Subcutaneous abdominal adipose tissue (tissue), 5 donors: ENCODE measurements around the gene KDM2B.

Source experiments
- H3K27ac ChIP-seq: one replicate; pipeline ENCODE4 v1.7.0; 2013; ENCODE audit warnings: low read depth, mild to moderate bottlenecking, inconsistent platforms, low read length, moderate library complexity
- H3K27me3 ChIP-seq, 5 donors: one replicate each; pipeline ENCODE4 v1.7.0; 2013; ENCODE audit warnings: low read length in 5 of 5, inconsistent platforms in 1 of 5; ENCODE audit not compliant: control insufficient read depth in 5 of 5, insufficient read depth in 4 of 5
- H3K36me3 ChIP-seq, 5 donors: one replicate each; pipeline ENCODE4 v1.7.0; 2013; ENCODE audit warnings: low read length in 5 of 5; ENCODE audit not compliant: control insufficient read depth in 5 of 5, insufficient read depth in 5 of 5
- H3K4me1 ChIP-seq, 5 donors: one replicate each; pipeline ENCODE4 v1.7.0; 2013; ENCODE audit warnings: low read length in 5 of 5, mild to moderate bottlenecking in 3 of 5, moderate library complexity in 1 of 5; ENCODE audit not compliant: control insufficient read depth in 5 of 5, insufficient read depth in 5 of 5
- H3K4me3 ChIP-seq, 5 donors: one replicate each; pipeline ENCODE4 v1.7.0; 2013; ENCODE audit warnings: low read length in 5 of 5, low read depth in 1 of 5
- H3K9ac ChIP-seq, 5 donors: one replicate each; pipeline ENCODE4 v1.7.0; 2013; ENCODE audit warnings: low read length in 5 of 5, mild to moderate bottlenecking in 4 of 5, moderate library complexity in 3 of 5
- H3K9me3 ChIP-seq, 5 donors: one replicate each; pipeline ENCODE4 v1.7.0; 2013; ENCODE audit warnings: low read length in 5 of 5; ENCODE audit not compliant: control insufficient read depth in 5 of 5
- donor health status: healthy.
- donor health status: healthy.
- donor health status: healthy.
- donor health status: healthy.
- donor health status: healthy.

KDM2B gene

GRCh38 chr12:121576851-121577391 lies 3.9 kb downstream of the KDM2B start:
- H3K9me3 ChIP-seq: no peaks in the 10 kb centered on the region
- peaks cover 0 to 20% (median 10%) of the 10 kb centered on the region in 5 donors for H3K36me3 ChIP-seq
- peak overlapping the region in 2 of 5 donors; percentile 17 to 36 for H3K4me3 ChIP-seq
- peak overlapping the region in 4 of 5 donors; percentile 3 to 38 (median 18) for H3K9ac ChIP-seq
- peak overlapping the region; percentile 46 for H3K27ac ChIP-seq
- no peaks in the 10 kb centered on the region for H3K27me3 ChIP-seq
- peaks cover 2 to 54% (median 47%) of the 10 kb centered on the region in 5 donors for H3K4me1 ChIP-seq

GRCh38 chr12:121575952-121576625 lies 4.7 kb downstream of the KDM2B start:
- Histone ChIP-seq H3K9ac (peak overlapping the region in 3 of 5 donors; percentile 3 to 26 (median 9)), H3K4me1 (peaks cover 2 to 46% (median 39%) of the 10 kb centered on the region in 5 donors), H3K36me3 (peaks cover 0 to 21% (median 10%) of the 10 kb centered on the region in 5 donors), H3K27me3 (no peaks in the 10 kb centered on the region), H3K27ac (peak overlapping the region; percentile 46), H3K9me3 (no peaks in the 10 kb centered on the region), H3K4me3 (no peak overlapping the region)

GRCh38 chr12:121575051-121575450 lies 5.8 kb downstream of the KDM2B start:
- Histone ChIP-seq H3K4me1 (peaks cover 0 to 41% (median 36%) of the 10 kb centered on the region in 5 donors), H3K27ac (no peak overlapping the region), H3K4me3 (no peak overlapping the region), H3K9me3 (no peaks in the 10 kb centered on the region), H3K9ac (no peak overlapping the region), H3K36me3 (peaks cover 0 to 21% (median 11%) of the 10 kb centered on the region in 5 donors), H3K27me3 (no peaks in the 10 kb centered on the region)

- Histone ChIP-seq H3K9ac (no peak overlapping the region), H3K9me3 (no peaks in the 10 kb centered on the region), H3K36me3 (peaks cover 0 to 21% (median 11%) of the 10 kb centered on the region in 5 donors), H3K4me1 (peaks cover 0 to 45% (median 38%) of the 10 kb centered on the region in 5 donors), H3K27ac (no peak overlapping the region), H3K4me3 (no peak overlapping the region), H3K27me3 (no peaks in the 10 kb centered on the region)
These were observed 6.8 kb downstream of the KDM2B start for GRCh38 chr12:121574025-121574424.

GRCh38 chr12:121571920-121572319 lies 8.9 kb downstream of the KDM2B start:
- H3K9me3 ChIP-seq: no peaks in the 10 kb centered on the region
- H3K27me3 ChIP-seq: no peaks in the 10 kb centered on the region
- H3K4me1 ChIP-seq: peaks cover 2 to 32% (median 25%) of the 10 kb centered on the region in 5 donors
- no peak overlapping the region for H3K9ac ChIP-seq
- no peak overlapping the region for H3K4me3 ChIP-seq
- H3K27ac ChIP-seq: no peak overlapping the region
- H3K36me3 ChIP-seq: peaks cover 0 to 21% (median 11%) of the 10 kb centered on the region in 5 donors

- peaks cover 0 to 21% (median 11%) of the 10 kb centered on the region in 5 donors for H3K36me3 ChIP-seq
- peaks cover 2 to 21% (median 15%) of the 10 kb centered on the region in 5 donors for H3K4me1 ChIP-seq
- no peak overlapping the region for H3K9ac ChIP-seq
- H3K27ac ChIP-seq: no peak overlapping the region
- H3K4me3 ChIP-seq: no peak overlapping the region
- no peaks in the 10 kb centered on the region for H3K9me3 ChIP-seq
- H3K27me3 ChIP-seq: no peaks in the 10 kb centered on the region
These were observed 10.1 kb downstream of the KDM2B start for GRCh38 chr12:121570467-121571283.

GRCh38 chr12:121568971-121569751 lies 11.7 kb downstream of the KDM2B start:
- H3K4me1 ChIP-seq: peaks cover 2 to 21% (median 15%) of the 10 kb centered on the region in 5 donors
- peaks cover 0 to 7% (median 6%) of the 10 kb centered on the region in 5 donors for H3K36me3 ChIP-seq
- H3K4me3 ChIP-seq: peak overlapping the region in 4 of 5 donors; percentile 33 to 73 (median 42)
- no peaks in the 10 kb centered on the region for H3K9me3 ChIP-seq
- no peak overlapping the region for H3K27ac ChIP-seq
- H3K9ac ChIP-seq: peak overlapping the region in 1 of 5 donors; percentile 19
- no peaks in the 10 kb centered on the region for H3K27me3 ChIP-seq

GRCh38 chr12:121568518-121568917 lies 12.3 kb downstream of the KDM2B start:
- no peaks in the 10 kb centered on the region for H3K27me3 ChIP-seq
- H3K4me1 ChIP-seq: peaks cover 2 to 21% (median 15%) of the 10 kb centered on the region in 5 donors
- peak overlapping the region in 4 of 5 donors; percentile 33 to 73 (median 42) for H3K4me3 ChIP-seq
- no peak overlapping the region for H3K27ac ChIP-seq
- H3K36me3 ChIP-seq: peaks cover 0 to 2% (median 0%) of the 10 kb centered on the region in 5 donors
- peak overlapping the region in 1 of 5 donors; percentile 19 for H3K9ac ChIP-seq
- no peaks in the 10 kb centered on the region for H3K9me3 ChIP-seq

- Histone ChIP-seq H3K27me3 (no peaks in the 10 kb centered on the region), H3K36me3 (peaks cover 0 to 6% (median 0%) of the 10 kb centered on the region in 5 donors), H3K9me3 (no peaks in the 10 kb centered on the region), H3K4me3 (no peak overlapping the region), H3K27ac (no peak overlapping the region), H3K4me1 (peaks cover 2 to 20% (median 15%) of the 10 kb centered on the region in 5 donors), H3K9ac (no peak overlapping the region)
These were observed 15.7 kb downstream of the KDM2B start for GRCh38 chr12:121565076-121565475.
